Measurements from ENCODE around the gene TMCC2.

The TMCC2 gene

GRCh38 chr1:205188098-205188497, 39.6 kb upstream of the TMCC2 start:
- TF ChIP-seq CTCF (IDR thresholded peaks at IDR 0.05; ENCODE audit: low read depth, low read length, missing control alignments), result no peak
- no peak overlapping the region for H3K4me3 ChIP-seq (replicated peaks; ENCODE audit: low read depth, low read length)
- no peak for DNase-seq (ENCODE audit: extremely low read depth, low read depth)

GRCh38 chr1:205188596-205188995, 39.1 kb upstream of the TMCC2 start:
- no peak overlapping the region for H3K4me3 ChIP-seq (replicated peaks; ENCODE audit: low read depth, low read length)
- TF ChIP-seq CTCF (IDR thresholded peaks at IDR 0.05; ENCODE audit: low read depth, low read length, missing control alignments), result no peak
- DNase-seq (ENCODE audit: extremely low read depth, low read depth), result no peak

- H3K4me3 ChIP-seq (replicated peaks; ENCODE audit: low read depth, low read length), result no peak overlapping the region
- DNase-seq (ENCODE audit: extremely low read depth, low read depth), result no peak
- TF ChIP-seq CTCF (IDR thresholded peaks at IDR 0.05; ENCODE audit: low read depth, low read length, missing control alignments), result no peak
Measured at GRCh38 chr1:205189131-205189530, 38.6 kb upstream of the TMCC2 start.

- no peak for DNase-seq (ENCODE audit: extremely low read depth, low read depth)
- H3K4me3 ChIP-seq (replicated peaks; ENCODE audit: low read depth, low read length), result no peak overlapping the region
- TF ChIP-seq CTCF (IDR thresholded peaks at IDR 0.05; ENCODE audit: low read depth, low read length, missing control alignments), result no peak
Measured at GRCh38 chr1:205190845-205191577, 36.7 kb upstream of the TMCC2 start.

- TF ChIP-seq CTCF (IDR thresholded peaks at IDR 0.05; ENCODE audit: low read depth, low read length, missing control alignments), result no peak
- H3K4me3 ChIP-seq (replicated peaks; ENCODE audit: low read depth, low read length), result no peak overlapping the region
- DNase-seq (ENCODE audit: extremely low read depth, low read depth), result no peak
Measured at GRCh38 chr1:205191622-205192021, 36.1 kb upstream of the TMCC2 start.

- no peak overlapping the region for H3K4me3 ChIP-seq (replicated peaks; ENCODE audit: low read depth, low read length)
- no peak for TF ChIP-seq CTCF (IDR thresholded peaks at IDR 0.05; ENCODE audit: low read depth, low read length, missing control alignments)
- DNase-seq (ENCODE audit: extremely low read depth, low read depth), result no peak
Measured at GRCh38 chr1:205192287-205192686, 35.5 kb upstream of the TMCC2 start.
